Astrocyte (in vitro differentiated cells and primary cell): Measurements from ENCODE around the gene MFAP1.

Source experiments
- EZH2 ChIP-seq: IDR thresholded peaks from 2 replicates; pipeline ENCODE4 v1.6.1; 2012; ENCODE audit warnings: mild to moderate bottlenecking, low read length, inconsistent platforms; ENCODE audit not compliant: insufficient read depth
- TF ChIP-seq, protein P1 (sequence below): IDR thresholded peaks from 2 replicates; pipeline ENCODE4 v1.5.1; 2011; ENCODE audit warnings: low read depth, mild to moderate bottlenecking, inconsistent platforms, low read length, moderate library complexity; ENCODE audit not compliant: insufficient read depth

DNA sequence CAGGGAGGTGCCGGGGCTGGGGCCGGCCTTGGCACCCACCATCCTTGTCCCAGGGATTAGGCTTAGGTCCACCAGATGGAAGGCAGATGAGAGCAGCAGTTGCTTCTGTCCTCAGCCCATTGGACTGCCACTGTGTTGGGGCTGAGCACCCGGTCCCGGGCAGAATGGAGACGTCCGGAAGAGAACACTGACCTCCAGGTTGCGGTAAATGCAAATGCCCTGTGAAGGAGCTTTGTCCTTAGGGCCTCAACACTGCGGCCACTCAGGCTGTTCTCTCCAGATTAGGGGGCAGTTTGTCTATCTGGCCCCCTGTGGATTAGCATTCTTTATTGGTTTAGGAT lies 24.6 kb downstream of the MFAP1 start, which contains the start of gene SERINC4:
- TF ChIP-seq, protein P1, sequence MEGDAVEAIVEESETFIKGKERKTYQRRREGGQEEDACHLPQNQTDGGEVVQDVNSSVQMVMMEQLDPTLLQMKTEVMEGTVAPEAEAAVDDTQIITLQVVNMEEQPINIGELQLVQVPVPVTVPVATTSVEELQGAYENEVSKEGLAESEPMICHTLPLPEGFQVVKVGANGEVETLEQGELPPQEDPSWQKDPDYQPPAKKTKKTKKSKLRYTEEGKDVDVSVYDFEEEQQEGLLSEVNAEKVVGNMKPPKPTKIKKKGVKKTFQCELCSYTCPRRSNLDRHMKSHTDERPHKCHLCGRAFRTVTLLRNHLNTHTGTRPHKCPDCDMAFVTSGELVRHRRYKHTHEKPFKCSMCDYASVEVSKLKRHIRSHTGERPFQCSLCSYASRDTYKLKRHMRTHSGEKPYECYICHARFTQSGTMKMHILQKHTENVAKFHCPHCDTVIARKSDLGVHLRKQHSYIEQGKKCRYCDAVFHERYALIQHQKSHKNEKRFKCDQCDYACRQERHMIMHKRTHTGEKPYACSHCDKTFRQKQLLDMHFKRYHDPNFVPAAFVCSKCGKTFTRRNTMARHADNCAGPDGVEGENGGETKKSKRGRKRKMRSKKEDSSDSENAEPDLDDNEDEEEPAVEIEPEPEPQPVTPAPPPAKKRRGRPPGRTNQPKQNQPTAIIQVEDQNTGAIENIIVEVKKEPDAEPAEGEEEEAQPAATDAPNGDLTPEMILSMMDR: no peak
- TF ChIP-seq EZH2: no peak
